GM21526 (cell line): ENCODE measurements around the gene PLCL1.

Experiments
- ATAC-seq: cut with Tn5 transposase; IDR thresholded peaks from one replicate; pipeline ENCODE4 v1.9.1; 2021; ENCODE audit warnings: moderate library complexity; ENCODE audit not compliant: unreplicated experiment, low FRiP score

The PLCL1 gene

GRCh38 chr2:197920592-197921201 lies 116.3 kb downstream of the PLCL1 start:
- ATAC-seq: no peak

- no peak for ATAC-seq
Measured at GRCh38 chr2:197924483-197924882, 120.1 kb downstream of the PLCL1 start.

GRCh38 chr2:197925204-197925603 lies 120.8 kb downstream of the PLCL1 start:
- no peak for ATAC-seq

- no peak for ATAC-seq
Measured at GRCh38 chr2:197925976-197926375, 121.6 kb downstream of the PLCL1 start.

- no peak for ATAC-seq
Measured at GRCh38 chr2:197926673-197927072, 122.3 kb downstream of the PLCL1 start.

- no peak for ATAC-seq
Measured at GRCh38 chr2:197927994-197928393, 123.6 kb downstream of the PLCL1 start.

- no peak for ATAC-seq
Measured at GRCh38 chr2:197929008-197929885, 124.9 kb downstream of the PLCL1 start.

- no peak for ATAC-seq
Measured at GRCh38 chr2:197929886-197930227, 125.5 kb downstream of the PLCL1 start.

- ATAC-seq: no peak
Measured at GRCh38 chr2:197930570-197931278, 126.3 kb downstream of the PLCL1 start.

GRCh38 chr2:197931661-197932312 lies 127.4 kb downstream of the PLCL1 start:
- peak; percentile 54 for ATAC-seq

- ATAC-seq: no peak
Measured at GRCh38 chr2:197932374-197932773, 128.0 kb downstream of the PLCL1 start.

- ATAC-seq: no peak
Measured at GRCh38 chr2:197934261-197934933, 130.0 kb downstream of the PLCL1 start.

- ATAC-seq: no peak
Measured at GRCh38 chr2:197934934-197935289, 130.5 kb downstream of the PLCL1 start.

- ATAC-seq: no peak
Measured at GRCh38 chr2:197937814-197938213, 133.4 kb downstream of the PLCL1 start.

GRCh38 chr2:197938555-197938954 lies 134.2 kb downstream of the PLCL1 start:
- ATAC-seq: no peak

- no peak for ATAC-seq
Measured at GRCh38 chr2:197939787-197940186, 135.4 kb downstream of the PLCL1 start.

GRCh38 chr2:197940382-197940781 lies 136.0 kb downstream of the PLCL1 start:
- no peak for ATAC-seq

GRCh38 chr2:197941715-197942114 lies 137.3 kb downstream of the PLCL1 start:
- ATAC-seq: no peak

GRCh38 chr2:197943731-197944130 lies 139.3 kb downstream of the PLCL1 start:
- ATAC-seq: no peak

GRCh38 chr2:197944416-197945096 lies 140.2 kb downstream of the PLCL1 start:
- ATAC-seq: no peak
